ENCODE results near the gene NEK6. TPM values are rescaled to one million over a fixed set of nuclear protein-coding genes. Genes with fewer than 3 reads are reported as not detected.

NEK6 gene
- total and polyA plus RNA-seq, 12 donors, result 4.0 to 27.2 (median 15.1) TPM

- H3K4me1 ChIP-seq (replicated peaks in 1 of 2), result peaks cover 5 to 48% of the 10 kb centered on the region in 2 donors
- H3K27ac ChIP-seq, result no peak overlapping the region
- intact Hi-C loops (cut with DNase I), result no loop called here
These were observed 38.3 kb downstream of the NEK6 start for GRCh38 chr9:124296094-124296493.

DNA sequence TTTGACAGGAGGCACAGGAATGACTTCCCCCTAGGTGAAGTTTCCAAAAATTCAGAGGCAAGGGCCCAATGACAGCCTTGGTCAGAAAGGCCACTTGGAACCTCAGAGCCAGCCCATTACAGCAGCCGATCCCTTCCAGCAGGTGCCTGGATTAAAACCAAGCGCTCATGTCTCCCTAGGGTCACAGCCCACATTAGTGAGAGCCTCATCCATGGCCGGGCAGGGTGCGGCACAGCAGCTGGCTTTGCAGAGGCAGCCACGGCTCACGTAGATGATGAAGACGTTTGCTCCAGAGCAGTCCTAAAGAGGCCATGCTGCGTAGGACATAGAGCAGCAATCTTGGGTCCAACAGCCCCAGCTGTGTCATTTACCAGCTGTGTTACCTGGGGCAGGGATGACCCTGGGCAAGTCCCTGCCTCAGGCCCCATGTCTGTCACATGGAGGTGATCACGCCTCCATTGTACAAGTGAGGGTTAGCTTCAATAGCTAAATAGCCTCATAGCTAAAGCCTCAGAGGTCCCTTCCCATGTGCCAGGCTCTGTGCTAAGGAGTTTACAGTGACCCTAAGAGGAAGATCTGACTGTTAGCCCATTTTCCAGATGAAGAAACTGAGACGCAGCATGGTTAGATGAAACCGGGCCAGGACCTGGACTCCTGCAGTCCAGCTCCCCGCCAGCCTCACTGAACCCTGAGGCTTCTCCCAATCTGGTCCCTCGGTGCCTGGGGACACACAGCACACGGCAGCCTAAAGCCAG is 39.2 kb downstream of the NEK6 start:
- no peak overlapping the region for H3K4me3 ChIP-seq
- intact Hi-C loops (cut with DNase I), result no loop called here
- TF ChIP-seq, protein P1, sequence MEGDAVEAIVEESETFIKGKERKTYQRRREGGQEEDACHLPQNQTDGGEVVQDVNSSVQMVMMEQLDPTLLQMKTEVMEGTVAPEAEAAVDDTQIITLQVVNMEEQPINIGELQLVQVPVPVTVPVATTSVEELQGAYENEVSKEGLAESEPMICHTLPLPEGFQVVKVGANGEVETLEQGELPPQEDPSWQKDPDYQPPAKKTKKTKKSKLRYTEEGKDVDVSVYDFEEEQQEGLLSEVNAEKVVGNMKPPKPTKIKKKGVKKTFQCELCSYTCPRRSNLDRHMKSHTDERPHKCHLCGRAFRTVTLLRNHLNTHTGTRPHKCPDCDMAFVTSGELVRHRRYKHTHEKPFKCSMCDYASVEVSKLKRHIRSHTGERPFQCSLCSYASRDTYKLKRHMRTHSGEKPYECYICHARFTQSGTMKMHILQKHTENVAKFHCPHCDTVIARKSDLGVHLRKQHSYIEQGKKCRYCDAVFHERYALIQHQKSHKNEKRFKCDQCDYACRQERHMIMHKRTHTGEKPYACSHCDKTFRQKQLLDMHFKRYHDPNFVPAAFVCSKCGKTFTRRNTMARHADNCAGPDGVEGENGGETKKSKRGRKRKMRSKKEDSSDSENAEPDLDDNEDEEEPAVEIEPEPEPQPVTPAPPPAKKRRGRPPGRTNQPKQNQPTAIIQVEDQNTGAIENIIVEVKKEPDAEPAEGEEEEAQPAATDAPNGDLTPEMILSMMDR (IDR thresholded peaks at IDR 0.05), result no peak
- TF ChIP-seq POLR2A (IDR thresholded peaks at IDR 0.05), result no peak

More at GRCh38 chr9:124296094-124296493, 38.3 kb downstream of the NEK6 start:
- no peaks in the 10 kb centered on the region for H3K27me3 ChIP-seq
- TF ChIP-seq, protein P1 (IDR thresholded peaks at IDR 0.05), result no peak
- TF ChIP-seq POLR2A (IDR thresholded peaks at IDR 0.05), result no peak
- 70 to 91% (median 78%) methylated on average over 1 to 8 of the region's 8 CpGs for WGBS, 4 donors
- DNase-seq, result no peak
- no peak overlapping the region for H3K4me3 ChIP-seq
- H3K36me3 ChIP-seq (replicated peaks in 1 of 2), result no peaks in the 10 kb centered on the region
- H3K9me3 ChIP-seq (replicated peaks in 1 of 3), result no peaks in the 10 kb centered on the region

GRCh38 chr9:124297551-124297901 is 39.8 kb downstream of the NEK6 start:
- intact Hi-C loops (cut with DNase I), result no loop called here
- TF ChIP-seq, protein P1 (IDR thresholded peaks at IDR 0.05), result no peak
- TF ChIP-seq POLR2A (IDR thresholded peaks at IDR 0.05), result no peak
- Histone ChIP-seq H3K9me3 (replicated peaks in 1 of 3) (no peaks in the 10 kb centered on the region), H3K4me1 (replicated peaks in 1 of 2) (peaks cover 5 to 39% of the 10 kb centered on the region in 2 donors), H3K36me3 (replicated peaks in 1 of 2) (no peaks in the 10 kb centered on the region), H3K4me3 (no peak overlapping the region), H3K27me3 (no peaks in the 10 kb centered on the region), H3K27ac (no peak overlapping the region)
- WGBS, 4 donors, result 48 to 63% (median 53%) methylated on average over 9 of the region's 9 CpGs
- DNase-seq, result peak in 6 of 7 donors; percentile 42 to 84 (median 59)

More for the DNA sequence above, 39.2 kb downstream of the NEK6 start:
- peak overlapping the region in 1 of 5 donors; percentile 49 for H3K27ac ChIP-seq
- no peaks in the 10 kb centered on the region for H3K9me3 ChIP-seq (replicated peaks in 1 of 3)
- 82 to 91% (median 86%) methylated on average over 8 to 14 of the region's 14 CpGs for WGBS, 4 donors
- no peaks in the 10 kb centered on the region for H3K27me3 ChIP-seq
- H3K4me1 ChIP-seq (replicated peaks in 1 of 2), result peaks cover 5 to 44% of the 10 kb centered on the region in 2 donors
- H3K36me3 ChIP-seq (replicated peaks in 1 of 2), result no peaks in the 10 kb centered on the region
- no peak for DNase-seq

GRCh38 chr9:124297915-124298645 is 40.3 kb downstream of the NEK6 start:
- H3K36me3 ChIP-seq (replicated peaks in 1 of 2), result no peaks in the 10 kb centered on the region
- no peak overlapping the region for H3K27ac ChIP-seq
- TF ChIP-seq POLR2A (IDR thresholded peaks at IDR 0.05), result no peak
- TF ChIP-seq, protein P1 (IDR thresholded peaks at IDR 0.05), result no peak
- no peaks in the 10 kb centered on the region for H3K9me3 ChIP-seq (replicated peaks in 1 of 3)
- no peak overlapping the region for H3K4me3 ChIP-seq
- no peaks in the 10 kb centered on the region for H3K27me3 ChIP-seq
- intact Hi-C loops (cut with DNase I), result no loop called here
- 80 to 86% (median 82%) methylated on average over 14 of the region's 14 CpGs for WGBS, 4 donors
- peaks cover 5 to 34% of the 10 kb centered on the region in 2 donors for H3K4me1 ChIP-seq (replicated peaks in 1 of 2)
- DNase-seq, result no peak

All from adrenal gland (tissue), 12 donors.